IPS-11a (cell line): ENCODE data around the gene KPNA4.
"Not testable (repeated sequence)": the region's sequence is repeated elsewhere in the genome, so short reads cannot be mapped to it uniquely, and the experiment has no call there.

ENCODE experiments used
- H3K4me3 ChIP-seq: one replicate; pipeline ENCODE4 v1.5.1; 2013; ENCODE audit warnings: low read depth, low read length, control low read depth

Gene KPNA4

DNA sequence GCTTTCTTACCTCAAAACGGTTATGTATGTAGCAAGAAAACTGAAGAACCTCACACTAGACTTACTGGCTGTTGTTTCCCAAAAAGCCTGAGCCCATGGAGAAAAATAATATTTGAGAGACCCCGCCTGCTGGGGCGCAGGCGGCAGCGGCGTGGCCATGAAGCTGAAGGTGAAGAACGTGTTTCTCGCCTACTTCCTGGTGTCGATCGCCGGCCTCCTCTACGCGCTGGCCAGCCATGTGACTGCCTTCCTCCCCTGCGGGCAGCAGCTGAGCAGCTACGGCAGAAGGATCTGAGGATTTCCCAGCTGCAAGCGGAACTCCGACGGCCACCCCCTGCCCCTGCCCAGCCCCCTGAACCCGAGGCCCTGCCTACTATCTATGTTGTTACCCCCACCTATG, 113.1 kb downstream of the KPNA4 start:
- not testable (repeated sequence) for H3K4me3 ChIP-seq

DNA sequence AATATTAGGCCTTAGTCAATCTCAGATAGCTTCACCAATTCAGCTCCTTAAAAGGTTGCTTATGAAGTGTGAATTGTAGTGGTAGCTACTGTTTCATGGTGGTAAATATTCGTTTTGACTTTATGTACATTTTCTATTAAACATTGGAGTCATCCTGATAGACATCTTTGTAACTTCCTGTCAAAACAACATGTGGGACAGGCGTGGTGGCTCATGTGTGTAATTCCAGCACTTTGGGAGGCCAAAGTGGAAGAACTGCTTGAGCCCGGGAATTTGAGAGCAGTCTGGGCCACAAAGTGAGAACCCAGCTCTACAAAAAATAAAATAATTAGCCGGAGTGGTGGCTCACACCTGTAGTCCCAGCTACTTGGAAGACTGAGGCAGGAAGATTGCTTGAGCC, 113.8 kb downstream of the KPNA4 start:
- no peak overlapping the region for H3K4me3 ChIP-seq

DNA sequence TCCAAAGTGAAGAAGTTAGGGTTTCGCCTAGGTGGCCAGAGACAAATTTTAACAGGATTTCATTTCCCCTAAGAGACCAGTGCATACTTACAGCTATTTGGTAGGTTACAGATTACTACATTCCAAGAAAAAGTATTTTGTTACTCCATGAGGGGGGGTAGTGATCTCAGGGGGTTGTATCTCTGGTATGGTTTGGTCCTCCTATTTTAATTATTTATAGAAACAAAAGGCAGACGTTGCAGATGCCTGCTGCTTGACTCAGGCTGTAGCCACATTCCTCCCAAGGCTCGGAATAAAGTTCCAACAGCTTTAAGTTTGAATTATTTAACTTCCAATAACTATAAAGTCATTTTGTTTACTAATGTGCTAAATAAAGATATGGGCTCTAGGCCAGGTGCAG, 114.5 kb downstream of the KPNA4 start:
- peak overlapping the region; percentile 99 for H3K4me3 ChIP-seq

GRCh38 chr3:160449636-160450598, 115.5 kb downstream of the KPNA4 start, which contains the start of gene TRIM59:
TSS of gene TRIM59 (minus strand) at chr3:160449786. CDS start at chr3:160439183, 10,603 bp downstream.
- H3K4me3 ChIP-seq: peak within 1 kb of the TSS; percentile 99

GRCh38 chr3:160448845-160449635, 116.3 kb downstream of the KPNA4 start:
- peak overlapping the region; percentile 99 for H3K4me3 ChIP-seq

DNA sequence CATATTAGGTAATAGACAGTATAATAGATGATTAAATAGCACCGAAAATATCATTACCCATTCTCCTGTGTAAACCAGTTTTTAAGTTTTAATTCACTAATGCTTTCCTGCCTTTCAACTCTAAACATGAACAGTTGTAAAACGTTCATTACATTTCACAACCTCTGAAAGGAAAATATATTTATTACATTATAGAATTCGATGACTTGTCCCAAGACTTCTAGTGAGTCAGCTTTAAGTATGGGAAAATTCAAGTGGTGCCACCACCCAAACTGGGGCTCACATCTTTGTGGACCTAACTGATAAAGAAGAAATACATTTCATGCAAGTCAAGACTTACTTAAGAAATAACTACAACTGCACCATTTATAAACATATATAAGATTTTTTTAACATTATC, 117.8 kb downstream of the KPNA4 start:
- no peak overlapping the region for H3K4me3 ChIP-seq

DNA sequence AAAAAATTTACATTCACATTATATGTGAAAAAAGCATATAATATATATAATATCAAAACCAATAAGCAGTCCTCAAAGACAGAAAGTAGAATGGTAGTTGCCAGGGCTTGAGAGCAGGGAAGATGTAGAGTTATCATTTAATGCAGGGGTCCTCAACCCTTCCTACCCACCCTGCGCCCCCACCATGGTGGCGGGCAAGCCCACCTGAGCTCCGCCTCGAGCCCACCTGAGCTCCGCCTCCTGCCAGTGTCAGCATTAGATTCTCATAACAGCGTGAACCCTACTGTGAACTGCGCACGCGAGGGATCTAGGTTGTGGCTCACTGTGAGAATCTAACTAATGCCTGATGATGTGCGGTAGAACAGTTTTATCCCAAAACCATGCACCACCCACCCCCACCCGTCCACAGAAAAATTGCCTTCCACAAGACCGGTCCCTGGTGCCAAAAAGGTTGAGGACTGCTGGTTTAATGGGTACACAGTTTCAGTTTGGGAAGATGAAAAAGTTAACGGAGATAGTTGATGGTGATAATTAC, 118.8 kb downstream of the KPNA4 start:
- no peak overlapping the region for H3K4me3 ChIP-seq

GRCh38 chr3:160445854-160446253, 119.5 kb downstream of the KPNA4 start:
- no peak overlapping the region for H3K4me3 ChIP-seq
